Measurements from ENCODE around the gene PRRX1.

DNA sequence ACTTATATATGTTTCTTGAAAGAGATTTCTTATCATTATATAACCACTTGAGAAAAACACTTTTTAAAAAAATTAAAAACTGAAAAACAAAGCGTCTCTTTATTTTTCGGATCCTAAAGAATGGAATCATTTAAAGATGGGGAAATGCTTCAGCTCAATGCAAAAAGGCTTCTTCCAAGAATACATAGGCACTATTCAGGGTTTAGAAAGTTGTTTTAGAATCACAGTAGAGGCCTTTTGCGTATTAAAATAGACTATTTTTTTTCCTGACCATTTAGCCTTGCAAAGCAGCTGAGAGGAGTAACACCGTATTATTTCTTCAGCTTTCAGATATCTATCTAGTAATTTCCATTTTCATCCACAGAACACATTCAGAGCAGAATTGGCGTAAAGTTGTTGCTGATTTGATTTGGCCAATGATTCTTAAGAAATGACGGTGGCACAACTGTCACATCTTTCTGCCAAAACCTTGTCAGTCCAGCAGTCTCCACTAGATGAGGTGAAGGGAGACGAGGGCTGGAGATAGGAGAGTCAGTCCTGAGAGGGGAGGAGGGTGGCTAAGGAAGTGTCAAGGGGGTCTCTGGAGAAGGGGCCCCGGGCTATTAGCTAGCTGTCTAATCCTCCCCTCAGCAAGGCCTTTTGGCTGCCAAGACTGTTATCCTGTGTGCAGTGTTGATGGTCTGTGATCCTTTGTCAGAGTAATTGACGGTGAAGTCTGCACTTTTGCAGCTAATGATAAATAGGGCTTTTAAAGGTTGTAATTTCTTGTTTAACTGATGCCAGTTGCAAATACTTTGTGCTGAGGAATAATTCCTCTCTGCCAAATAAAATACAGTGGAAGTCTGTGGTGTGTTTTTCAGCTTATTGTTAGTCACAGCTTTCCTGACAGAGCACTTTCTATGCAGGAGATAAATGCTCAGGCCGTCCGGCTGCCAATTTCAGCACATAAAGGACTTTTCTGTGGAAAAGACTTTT, 34.7 kb downstream of the PRRX1 start:
- TF ChIP-seq, protein P1, sequence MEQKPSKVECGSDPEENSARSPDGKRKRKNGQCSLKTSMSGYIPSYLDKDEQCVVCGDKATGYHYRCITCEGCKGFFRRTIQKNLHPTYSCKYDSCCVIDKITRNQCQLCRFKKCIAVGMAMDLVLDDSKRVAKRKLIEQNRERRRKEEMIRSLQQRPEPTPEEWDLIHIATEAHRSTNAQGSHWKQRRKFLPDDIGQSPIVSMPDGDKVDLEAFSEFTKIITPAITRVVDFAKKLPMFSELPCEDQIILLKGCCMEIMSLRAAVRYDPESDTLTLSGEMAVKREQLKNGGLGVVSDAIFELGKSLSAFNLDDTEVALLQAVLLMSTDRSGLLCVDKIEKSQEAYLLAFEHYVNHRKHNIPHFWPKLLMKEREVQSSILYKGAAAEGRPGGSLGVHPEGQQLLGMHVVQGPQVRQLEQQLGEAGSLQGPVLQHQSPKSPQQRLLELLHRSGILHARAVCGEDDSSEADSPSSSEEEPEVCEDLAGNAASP (CRISPR knock-in tag; IDR thresholded peaks at IDR 0.05; ENCODE audit: borderline replicate concordance): no peak
- TF ChIP-seq FOXK1 (CRISPR knock-in tag; IDR thresholded peaks at IDR 0.05; ENCODE audit: borderline replicate concordance, low read depth) (no peak), YY1 (IDR thresholded peaks at IDR 0.05; ENCODE audit: insufficient read depth, insufficient replicate concordance, low read depth, low read length) (no peak), ZNF749 (CRISPR knock-in tag; IDR thresholded peaks at IDR 0.05; ENCODE audit: borderline replicate concordance) (no peak), TCF7L2 (IDR thresholded peaks at IDR 0.05; ENCODE audit: low read depth, low read length) (no peak), TARDBP (CRISPR knock-in tag; IDR thresholded peaks at IDR 0.05) (no peak), SMARCE1 (IDR thresholded peaks at IDR 0.05; ENCODE audit: borderline replicate concordance) (no peak)
- TF ChIP-seq, protein P2, sequence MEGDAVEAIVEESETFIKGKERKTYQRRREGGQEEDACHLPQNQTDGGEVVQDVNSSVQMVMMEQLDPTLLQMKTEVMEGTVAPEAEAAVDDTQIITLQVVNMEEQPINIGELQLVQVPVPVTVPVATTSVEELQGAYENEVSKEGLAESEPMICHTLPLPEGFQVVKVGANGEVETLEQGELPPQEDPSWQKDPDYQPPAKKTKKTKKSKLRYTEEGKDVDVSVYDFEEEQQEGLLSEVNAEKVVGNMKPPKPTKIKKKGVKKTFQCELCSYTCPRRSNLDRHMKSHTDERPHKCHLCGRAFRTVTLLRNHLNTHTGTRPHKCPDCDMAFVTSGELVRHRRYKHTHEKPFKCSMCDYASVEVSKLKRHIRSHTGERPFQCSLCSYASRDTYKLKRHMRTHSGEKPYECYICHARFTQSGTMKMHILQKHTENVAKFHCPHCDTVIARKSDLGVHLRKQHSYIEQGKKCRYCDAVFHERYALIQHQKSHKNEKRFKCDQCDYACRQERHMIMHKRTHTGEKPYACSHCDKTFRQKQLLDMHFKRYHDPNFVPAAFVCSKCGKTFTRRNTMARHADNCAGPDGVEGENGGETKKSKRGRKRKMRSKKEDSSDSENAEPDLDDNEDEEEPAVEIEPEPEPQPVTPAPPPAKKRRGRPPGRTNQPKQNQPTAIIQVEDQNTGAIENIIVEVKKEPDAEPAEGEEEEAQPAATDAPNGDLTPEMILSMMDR (CRISPR knock-in tag; IDR thresholded peaks at IDR 0.05): no peak
- TF ChIP-seq, protein P3, sequence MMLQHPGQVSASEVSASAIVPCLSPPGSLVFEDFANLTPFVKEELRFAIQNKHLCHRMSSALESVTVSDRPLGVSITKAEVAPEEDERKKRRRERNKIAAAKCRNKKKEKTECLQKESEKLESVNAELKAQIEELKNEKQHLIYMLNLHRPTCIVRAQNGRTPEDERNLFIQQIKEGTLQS (CRISPR knock-in tag; IDR thresholded peaks at IDR 0.05): no peak

All from HepG2 (cell line).